ENCODE results near the gene NOM1. TPM values are rescaled to one million over a fixed set of nuclear protein-coding genes. Genes with fewer than 3 reads are reported as not detected.

The NOM1 gene
- total and polyA plus RNA-seq, 2 experiments from 2014 or later: 9.0 to 9.7 TPM

GRCh38 chr7:157009778-157010587 is 60.5 kb downstream of the NOM1 start:
- TF ChIP-seq CTCF (IDR thresholded peaks at IDR 0.05; ENCODE audit: poor library complexity): no peak
- Histone ChIP-seq H3K4me3 (peak overlapping the region; percentile 39), H4K20me1 (ENCODE audit: insufficient read depth, poor library complexity, severe bottlenecking) (no peaks in the 10 kb centered on the region), H3K9me2 (replicated peaks; ENCODE audit: insufficient read depth) (no peaks in the 10 kb centered on the region), H3K79me2 (no peaks in the 10 kb centered on the region), H3K9me3 (ENCODE audit: low read depth) (no peaks in the 10 kb centered on the region), H3K4me1 (ENCODE audit: insufficient read depth) (peaks cover 18% of the 10 kb centered on the region), H2AFZ (peak overlapping the region; percentile 86), H3K36me3 (replicated peaks; ENCODE audit: insufficient read depth, low read depth) (no peaks in the 10 kb centered on the region), H3K27ac (no peak overlapping the region), H3K27me3 (peaks cover 88% of the 10 kb centered on the region), H3K4me2 (peak overlapping the region; percentile 89)
- DNase-seq (ENCODE audit: low spot score): no peak
- under 1% methylated on average over 47 of the region's 130 CpGs for WGBS (ENCODE audit: low lambda C conversion rate, missing lambda C conversion rate)

GRCh38 chr7:157010588-157011332 is 61.2 kb downstream of the NOM1 start, which contains the start of gene MNX1:
Gene MNX1 (minus strand): TSS chr7:157010663. CDS start chr7:157010350, 313 bp downstream.
- Histone ChIP-seq H2AFZ (peak within 1 kb of the TSS; percentile 86), H3K27ac (no peak within 1 kb of the TSS)
- peak; percentile 84 for DNase-seq (ENCODE audit: low spot score)

GRCh38 chr7:157011333-157012112 is 62.0 kb downstream of the NOM1 start:
- Histone ChIP-seq H4K20me1 (ENCODE audit: insufficient read depth, poor library complexity, severe bottlenecking) (no peaks in the 10 kb centered on the region), H3K79me2 (no peaks in the 10 kb centered on the region), H3K27me3 (peaks cover 89% of the 10 kb centered on the region), H3K36me3 (replicated peaks; ENCODE audit: insufficient read depth, low read depth) (no peaks in the 10 kb centered on the region), H3K9me2 (replicated peaks; ENCODE audit: insufficient read depth) (no peaks in the 10 kb centered on the region), H3K4me2 (peak overlapping the region; percentile 89), H2AFZ (no peak overlapping the region), H3K4me3 (no peak overlapping the region), H3K27ac (no peak overlapping the region), H3K4me1 (ENCODE audit: insufficient read depth) (peaks cover 12% of the 10 kb centered on the region), H3K9me3 (ENCODE audit: low read depth) (no peaks in the 10 kb centered on the region)
- WGBS (ENCODE audit: low lambda C conversion rate, missing lambda C conversion rate): 2% methylated on average over 34 of the region's 37 CpGs
- no peak for DNase-seq (ENCODE audit: low spot score)
- peak; percentile 19 for TF ChIP-seq EZH2phosphoT487 (IDR thresholded peaks at IDR 0.05; ENCODE audit: low read depth, severe bottlenecking, unreplicated experiment)
- TF ChIP-seq CTCF (IDR thresholded peaks at IDR 0.05; ENCODE audit: poor library complexity): no peak

More at GRCh38 chr7:157010588-157011332, 61.2 kb downstream of the NOM1 start, which contains the start of gene MNX1:
- no peaks in the 10 kb centered on the region for H3K79me2 ChIP-seq
- TF ChIP-seq EZH2phosphoT487 (IDR thresholded peaks at IDR 0.05; ENCODE audit: low read depth, severe bottlenecking, unreplicated experiment): peak; percentile 18
- peak; percentile 18 for TF ChIP-seq EZH2 (IDR thresholded peaks at IDR 0.05; ENCODE audit: borderline replicate concordance)
- no peak for TF ChIP-seq CTCF (IDR thresholded peaks at IDR 0.05; ENCODE audit: poor library complexity)
- peak within 1 kb of the TSS; percentile 39 for H3K4me3 ChIP-seq
- H4K20me1 ChIP-seq (ENCODE audit: insufficient read depth, poor library complexity, severe bottlenecking): no peaks in the 10 kb centered on the region
- H3K9me3 ChIP-seq (ENCODE audit: low read depth): no peaks in the 10 kb centered on the region
- H3K9me2 ChIP-seq (replicated peaks; ENCODE audit: insufficient read depth): no peaks in the 10 kb centered on the region
- 2% methylated on average over 35 of the region's 87 CpGs for WGBS (ENCODE audit: low lambda C conversion rate, missing lambda C conversion rate)
- no peaks in the 10 kb centered on the region for H3K36me3 ChIP-seq (replicated peaks; ENCODE audit: insufficient read depth, low read depth)
- peaks cover 13% of the 10 kb centered on the region for H3K4me1 ChIP-seq (ENCODE audit: insufficient read depth)
- peaks cover 89% of the 10 kb centered on the region for H3K27me3 ChIP-seq
- peak within 1 kb of the TSS; percentile 89 for H3K4me2 ChIP-seq

All from hepatocyte (in vitro differentiated cells).